Prostate gland (tissue), 2 donors: ENCODE data around the gene EQTN. TPM values are rescaled to one million over a fixed set of nuclear protein-coding genes. Genes with fewer than 3 reads are reported as not detected.

Experiments
- total RNA-seq, 2 donors: library from RNA; depleted of rRNA; stranded (reverse); fragments of >200 nt; gene quantifications; one replicate each; pipeline ENCODE4 v1.1.0, GENCODE V29; 2016

Gene EQTN
- total RNA-seq, 2 donors from 2014 or later, result 3.0 TPM; not detected in 1

Other genes starting within 250 kb of the EQTN start
- 1 to 10 TPM; 3.5 to 5.5 TPM for gene TEK, start 187.9 kb downstream of the EQTN start, total RNA-seq
- not detected for gene IFNK, start 227.1 kb upstream of the EQTN start, total RNA-seq
- 10 to 100 TPM in 1 of 2 donors, 1 to 10 TPM in 1; 3.1 to 17.8 TPM for gene MOB3B, start 232.7 kb upstream of the EQTN start, total RNA-seq